OCI-LY3 (cell line): Measurements from ENCODE around the gene PAX6.

Experiments
- H2AFZ ChIP-seq: fragments of 200-600, 300-600 bp; shearing (Covaris generic); 2 replicates; pipeline ENCODE4 v1.6.0; 2014; ENCODE audit warnings: antibody characterized with exemption, low read depth, low read length
- H3K27ac ChIP-seq: fragments of 200-600, 300-600 bp; sonication (generic); 2 replicates; pipeline ENCODE4 v1.5.1; 2014; ENCODE audit warnings: mild to moderate bottlenecking, low read length, moderate library complexity, mixed read lengths
- H3K27me3 ChIP-seq: fragments of 200-600, 300-600 bp; sonication (generic); 2 replicates; pipeline ENCODE4 v1.6.1; 2014; ENCODE audit warnings: low read depth, low read length, mixed read lengths
- H3K36me3 ChIP-seq: fragments of 200-600, 300-600 bp; sonication (generic); replicated peaks from 2 replicates; pipeline ENCODE3; 2014; ENCODE audit warnings: low read depth, low read length, mixed read lengths
- H3K4me1 ChIP-seq: fragments of 300-600, 200-600 bp; sonication (generic); 2 replicates; pipeline ENCODE4 v1.6.1; 2014; ENCODE audit warnings: low read length, mixed read lengths
- H3K4me2 ChIP-seq: fragments of 200-600, 300-600 bp; sonication (generic); 2 replicates; pipeline ENCODE4 v1.6.1; 2014; ENCODE audit warnings: low read length, mixed read lengths
- H3K4me3 ChIP-seq: fragments of 300-600, 200-600 bp; sonication (generic); 2 replicates; pipeline ENCODE4 v1.5.1; 2014; ENCODE audit warnings: antibody characterized with exemption, mild to moderate bottlenecking, low read length, moderate library complexity
- H3K79me2 ChIP-seq: fragments of 300-600, 200-600 bp; shearing (Covaris generic); 2 replicates; pipeline ENCODE4 v1.6.1; 2014; ENCODE audit warnings: mild to moderate bottlenecking, low read length, mixed read lengths
- H3K9ac ChIP-seq: fragments of 300-600, 200-600 bp; shearing (Covaris generic); 2 replicates; pipeline ENCODE4 v1.6.0; 2014; ENCODE audit warnings: mild to moderate bottlenecking, low read length, moderate library complexity
- H3K9me3 ChIP-seq: fragments of 200-600, 300-600 bp; shearing (Covaris generic); 2 replicates; pipeline ENCODE4 v1.6.1; 2014; ENCODE audit warnings: low read length, mixed read lengths; ENCODE audit not compliant: insufficient read depth
- H4K20me1 ChIP-seq: fragments of 200-600, 300-600 bp; sonication (generic); 2 replicates; pipeline ENCODE4 v1.6.1; 2016; ENCODE audit warnings: low read length, mixed read lengths; ENCODE audit not compliant: insufficient read depth
- CTCF ChIP-seq: fragments of 200-600, 300-600 bp; sonication (generic); IDR thresholded peaks from 2 replicates; pipeline ENCODE4 v1.5.1; 2014; ENCODE audit warnings: antibody characterized with exemption, low read length, low read depth
- EZH2phosphoT487 ChIP-seq: fragments of 200-600 bp; shearing (Covaris generic); IDR thresholded peaks from 2 replicates; pipeline ENCODE4 v1.6.1; 2018; ENCODE audit warnings: antibody characterized with exemption, mixed run types, low read depth

PAX6 gene

GRCh38 chr11:31827455-31828206, 16.5 kb upstream of the PAX6 start:
- Histone ChIP-seq H3K9ac (no peak overlapping the region), H3K27ac (no peak overlapping the region), H3K4me2 (no peak overlapping the region), H3K4me3 (no peak overlapping the region), H3K4me1 (no peaks in the 10 kb centered on the region), H3K27me3 (no peaks in the 10 kb centered on the region), H4K20me1 (no peaks in the 10 kb centered on the region), H3K36me3 (no peaks in the 10 kb centered on the region), H2AFZ (no peak overlapping the region), H3K9me3 (no peaks in the 10 kb centered on the region), H3K79me2 (no peaks in the 10 kb centered on the region)
- no peak for TF ChIP-seq EZH2phosphoT487
- TF ChIP-seq CTCF, result no peak

- H3K79me2 ChIP-seq, result no peaks in the 10 kb centered on the region
- H2AFZ ChIP-seq, result no peak overlapping the region
- no peak overlapping the region for H3K4me3 ChIP-seq
- H4K20me1 ChIP-seq, result no peaks in the 10 kb centered on the region
- H3K36me3 ChIP-seq, result no peaks in the 10 kb centered on the region
- TF ChIP-seq CTCF, result no peak
- TF ChIP-seq EZH2phosphoT487, result no peak
- no peak overlapping the region for H3K9ac ChIP-seq
- no peaks in the 10 kb centered on the region for H3K9me3 ChIP-seq
- no peak overlapping the region for H3K27ac ChIP-seq
- H3K4me1 ChIP-seq, result no peaks in the 10 kb centered on the region
- no peaks in the 10 kb centered on the region for H3K27me3 ChIP-seq
- H3K4me2 ChIP-seq, result no peak overlapping the region
Observed at GRCh38 chr11:31826536-31827438, 15.7 kb upstream of the PAX6 start.

GRCh38 chr11:31825838-31826484, 14.8 kb upstream of the PAX6 start:
- H2AFZ ChIP-seq, result no peak overlapping the region
- no peaks in the 10 kb centered on the region for H3K4me1 ChIP-seq
- no peaks in the 10 kb centered on the region for H4K20me1 ChIP-seq
- H3K36me3 ChIP-seq, result no peaks in the 10 kb centered on the region
- H3K27me3 ChIP-seq, result no peaks in the 10 kb centered on the region
- no peak overlapping the region for H3K27ac ChIP-seq
- no peak overlapping the region for H3K4me3 ChIP-seq
- H3K4me2 ChIP-seq, result no peak overlapping the region
- no peaks in the 10 kb centered on the region for H3K79me2 ChIP-seq
- no peaks in the 10 kb centered on the region for H3K9me3 ChIP-seq
- no peak overlapping the region for H3K9ac ChIP-seq
- TF ChIP-seq EZH2phosphoT487 (no peak), CTCF (no peak)
